Kidney (tissue), 14 donors: Measurements from ENCODE around the gene ASTL. TPM values are rescaled to one million over a fixed set of nuclear protein-coding genes. Genes with fewer than 3 reads are reported as not detected.

Experiments used
- DNase-seq, 5 donors: peaks; one replicate each; pipeline ENCODE4 v3.0.0-alpha.2; 2013 to 2020
- FAIRE-seq: peaks from 2 replicates; lab custom pipeline; 2012; peaks lifted over from hg19 to GRCh38; lab: Jason Lieb, UNC
- H3K27ac ChIP-seq, 2 donors: one replicate each; pipeline ENCODE4 v1.7.0; 2013; ENCODE audit warnings: low read depth in 2 of 2, low read length in 2 of 2, inconsistent platforms in 1 of 2
- H3K27me3 ChIP-seq: one replicate; pipeline ENCODE4 v1.7.1; 2013; ENCODE audit warnings: low read length, inconsistent platforms; ENCODE audit not compliant: control insufficient read depth, insufficient read depth
- H3K36me3 ChIP-seq, 3 donors: one replicate each; pipeline versions ENCODE4 v1.7.0 to v1.7.1; 2013; ENCODE audit warnings: low read length in 3 of 3, control low read depth in 1 of 3, inconsistent platforms in 1 of 3; ENCODE audit not compliant: insufficient read depth in 3 of 3, control insufficient read depth in 2 of 3
- H3K4me1 ChIP-seq, 3 donors: one replicate each; pipeline versions ENCODE4 v1.7.0 to v1.7.1; 2013; ENCODE audit warnings: low read length in 3 of 3, inconsistent platforms in 1 of 3, low read depth in 1 of 3; ENCODE audit not compliant: control insufficient read depth in 2 of 3, insufficient read depth in 2 of 3
- H3K4me3 ChIP-seq, 3 donors: one replicate each; pipeline versions ENCODE4 v1.7.0 to v1.8.1; 2013; ENCODE audit warnings: low read length in 3 of 3, control low read depth in 1 of 3, inconsistent platforms in 1 of 3
- H3K9ac ChIP-seq, 3 donors: one replicate each; pipeline versions ENCODE4 v1.7.0 to v1.7.1; 2013; ENCODE audit warnings: low read length in 3 of 3, control low read depth in 1 of 3, inconsistent platforms in 1 of 3
- H3K9me3 ChIP-seq, 3 donors: one replicate each; pipeline versions ENCODE4 v1.7.0 to v1.7.1; 2013; ENCODE audit warnings: low read length in 3 of 3, control low read depth in 1 of 3, inconsistent platforms in 1 of 3; ENCODE audit not compliant: control insufficient read depth in 2 of 3, insufficient read depth in 1 of 3
- CTCF ChIP-seq: IDR thresholded peaks from 3 replicates; pipeline ENCODE4 v1.5.1; 2012; ENCODE audit warnings: mild to moderate bottlenecking, moderate library complexity, borderline replicate concordance; ENCODE audit not compliant: insufficient read depth; ENCODE audit errors: extremely low read depth
- intact Hi-C: fragments of 100-400 bp; cut with DNase I; formaldehyde crosslinking; loops from one replicate; pipeline ENCODE4 v1.11.1; 2022
- polyA plus RNA-seq: library from polyadenylated mRNA; stranded (reverse); fragments of 350-450 nt; fragmentation: Illumina TruSeq; extraction: RNeasy Lipid Tissue Mini Kit (QIAGEN cat#74804); gene quantifications from one replicate; pipeline ENCODE4 v1.2.3, GENCODE V29; 2014; ENCODE audit warnings: low read depth, low replicate concordance; ENCODE audit not compliant: insufficient read depth
- total RNA-seq: library from RNA; stranded (reverse); fragmentation: NEBNext Ultra II Directional; extraction: Animal tissue kit (Norgen Biotek cat#: 25700); gene quantifications from one replicate; pipeline ENCODE4 v1.2.1, GENCODE V29; 2021
- donor health status: control.
- donor health status: control.
- donor health status: control.
- donor health status: control.
- donor health status: control.
- donor health status: DM: yes; HTN: yes; CAD: no.
- donor health status: Normal renal cell carcinoma (clear cell type).

Gene ASTL
- total and polyA plus RNA-seq, 2 donors from 2014 or later = not detected

GRCh38 chr2:96117701-96118588 is 20.4 kb downstream of the ASTL start:
- H3K9ac ChIP-seq = no peak overlapping the region
- no peak for TF ChIP-seq CTCF

GRCh38 chr2:96116879-96117533 is 21.3 kb downstream of the ASTL start:
- intact Hi-C loops = no loop called here
- no peaks in the 10 kb centered on the region for H3K36me3 ChIP-seq
- DNase-seq = peak; percentile 64 to 84 (median 78)
- no peaks in the 10 kb centered on the region for H3K9me3 ChIP-seq
- no peaks in the 10 kb centered on the region for H3K27me3 ChIP-seq
- peaks cover 0 to 7% (median 0%) of the 10 kb centered on the region in 3 donors for H3K4me1 ChIP-seq
- TF ChIP-seq CTCF = peak; percentile 72
- no peak for FAIRE-seq
- H3K9ac ChIP-seq = peak overlapping the region in 1 of 3 donors; percentile 82
- peak overlapping the region in 2 of 3 donors; percentile 26 to 44 for H3K4me3 ChIP-seq
- no peak overlapping the region for H3K27ac ChIP-seq

More at GRCh38 chr2:96117701-96118588, 20.4 kb downstream of the ASTL start:
- Histone ChIP-seq H3K9me3 (no peaks in the 10 kb centered on the region), H3K4me1 (peaks cover 0 to 7% (median 0%) of the 10 kb centered on the region in 3 donors), H3K4me3 (no peak overlapping the region), H3K27ac (no peak overlapping the region), H3K36me3 (no peaks in the 10 kb centered on the region), H3K27me3 (no peaks in the 10 kb centered on the region)
- no peak for FAIRE-seq
- intact Hi-C loops = no loop called here
- peak in 4 of 5 donors; percentile 8 to 69 (median 44) for DNase-seq

GRCh38 chr2:96116424-96116878 is 21.9 kb downstream of the ASTL start, which contains the start of gene ADRA2B:
Gene ADRA2B (minus strand): TSS chr2:96116571. CDS start chr2:96116149, 422 bp downstream.
- H3K27me3 ChIP-seq = no peaks in the 10 kb centered on the region
- H3K9me3 ChIP-seq = no peaks in the 10 kb centered on the region
- H3K4me1 ChIP-seq = peaks cover 0 to 7% (median 0%) of the 10 kb centered on the region in 3 donors
- peak; percentile 87 to 91 (median 90) for DNase-seq
- peak within 1 kb of the TSS in 2 of 3 donors; percentile 26 to 44 for H3K4me3 ChIP-seq
- H3K27ac ChIP-seq = no peak within 1 kb of the TSS
- peak within 1 kb of the TSS in 1 of 3 donors; percentile 82 for H3K9ac ChIP-seq
- intact Hi-C loops = no loop called here
- no peak for TF ChIP-seq CTCF
- H3K36me3 ChIP-seq = no peaks in the 10 kb centered on the region
- FAIRE-seq = no peak
